Ishikawa (cell line): ENCODE results near the gene PDLIM1.

ENCODE experiments used
- CEBPB ChIP-seq: IDR thresholded peaks from 2 replicates; pipeline ENCODE4 v1.6.1; 2012
- CREB1 ChIP-seq: IDR thresholded peaks from 2 replicates; pipeline ENCODE4 v1.6.1; 2012; ENCODE audit warnings: low read depth
- EGR1 ChIP-seq: IDR thresholded peaks from 2 replicates; pipeline ENCODE4 v1.6.1; 2012
- EP300 ChIP-seq: IDR thresholded peaks from 2 replicates; pipeline ENCODE4 v1.6.1; 2012; ENCODE audit warnings: borderline replicate concordance
- FOXM1 ChIP-seq: IDR thresholded peaks from 2 replicates; pipeline ENCODE4 v1.6.1; 2012; ENCODE audit warnings: low read depth, borderline replicate concordance
- NFIC ChIP-seq: IDR thresholded peaks from 2 replicates; pipeline ENCODE4 v1.6.1; 2012
- RAD21 ChIP-seq: IDR thresholded peaks from 2 replicates; pipeline ENCODE4 v1.6.1; 2012; ENCODE audit warnings: low read depth
- TAF1 ChIP-seq: IDR thresholded peaks from 2 replicates; pipeline ENCODE4 v1.6.1; 2012; ENCODE audit warnings: low read depth, mild to moderate bottlenecking
- TCF12 ChIP-seq: IDR thresholded peaks from 2 replicates; pipeline ENCODE4 v1.6.1; 2012; ENCODE audit warnings: low read depth
- TEAD4 ChIP-seq: IDR thresholded peaks from 2 replicates; pipeline ENCODE4 v1.6.1; 2012
- USF1 ChIP-seq: IDR thresholded peaks from 2 replicates; pipeline ENCODE4 v1.6.1; 2012
- YY1 ChIP-seq: IDR thresholded peaks from 2 replicates; pipeline ENCODE4 v1.6.1; 2012; ENCODE audit warnings: low read depth
- ZBTB7A ChIP-seq: IDR thresholded peaks from 2 replicates; pipeline ENCODE4 v1.6.1; 2012; ENCODE audit warnings: low read depth
- TF ChIP-seq, protein P1 (sequence below): IDR thresholded peaks from 2 replicates; pipeline ENCODE4 v1.6.1; 2012
- TF ChIP-seq, protein P2 (sequence below): IDR thresholded peaks from 2 replicates; pipeline ENCODE4 v1.6.1; 2012; ENCODE audit warnings: low read depth, mild to moderate bottlenecking

The PDLIM1 gene

DNA sequence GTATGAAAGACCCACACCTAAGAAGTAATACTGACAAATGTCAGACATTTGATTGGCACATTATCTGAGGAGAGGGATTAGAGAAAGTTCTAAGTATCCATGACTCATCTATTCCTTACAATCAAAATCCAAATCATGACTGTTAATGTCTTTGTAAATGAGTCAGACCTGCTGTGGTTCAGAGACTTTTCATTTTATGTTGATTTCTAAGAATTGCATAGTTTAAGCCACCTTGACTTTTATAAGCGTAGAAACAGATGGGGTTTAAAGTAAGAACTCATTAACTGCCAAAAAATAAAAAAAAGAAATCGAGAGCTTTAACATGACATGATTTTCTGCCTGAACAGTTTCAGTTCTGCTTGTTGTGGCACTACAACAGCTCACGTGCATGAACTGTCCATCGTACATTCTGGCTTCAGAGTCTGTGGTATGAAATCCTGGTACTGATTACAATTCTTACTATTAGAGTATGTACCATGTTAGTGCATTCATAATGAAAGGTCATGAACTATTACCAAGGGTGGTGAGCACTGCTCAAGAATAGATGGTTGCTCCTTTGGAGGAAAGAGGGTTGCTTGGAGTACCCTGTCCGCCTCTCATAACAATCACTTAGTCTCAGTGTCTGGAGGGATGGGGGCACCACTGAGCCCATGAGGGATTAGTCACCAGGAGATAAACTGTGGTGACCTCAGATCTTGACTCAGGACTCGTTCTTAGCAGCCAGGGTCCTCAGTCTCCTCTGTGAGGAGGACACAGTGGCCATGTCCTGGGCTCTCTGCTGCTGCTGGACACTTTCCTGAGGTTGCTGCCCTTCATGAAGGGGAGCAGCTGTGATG, 54.5 kb downstream of the PDLIM1 start:
- TF ChIP-seq EGR1: no peak
- TF ChIP-seq, protein P1, sequence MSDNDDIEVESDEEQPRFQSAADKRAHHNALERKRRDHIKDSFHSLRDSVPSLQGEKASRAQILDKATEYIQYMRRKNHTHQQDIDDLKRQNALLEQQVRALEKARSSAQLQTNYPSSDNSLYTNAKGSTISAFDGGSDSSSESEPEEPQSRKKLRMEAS: no peak
- TF ChIP-seq TCF12: no peak
- TF ChIP-seq CREB1: no peak
- TF ChIP-seq FOXM1: no peak
- TF ChIP-seq, protein P2, sequence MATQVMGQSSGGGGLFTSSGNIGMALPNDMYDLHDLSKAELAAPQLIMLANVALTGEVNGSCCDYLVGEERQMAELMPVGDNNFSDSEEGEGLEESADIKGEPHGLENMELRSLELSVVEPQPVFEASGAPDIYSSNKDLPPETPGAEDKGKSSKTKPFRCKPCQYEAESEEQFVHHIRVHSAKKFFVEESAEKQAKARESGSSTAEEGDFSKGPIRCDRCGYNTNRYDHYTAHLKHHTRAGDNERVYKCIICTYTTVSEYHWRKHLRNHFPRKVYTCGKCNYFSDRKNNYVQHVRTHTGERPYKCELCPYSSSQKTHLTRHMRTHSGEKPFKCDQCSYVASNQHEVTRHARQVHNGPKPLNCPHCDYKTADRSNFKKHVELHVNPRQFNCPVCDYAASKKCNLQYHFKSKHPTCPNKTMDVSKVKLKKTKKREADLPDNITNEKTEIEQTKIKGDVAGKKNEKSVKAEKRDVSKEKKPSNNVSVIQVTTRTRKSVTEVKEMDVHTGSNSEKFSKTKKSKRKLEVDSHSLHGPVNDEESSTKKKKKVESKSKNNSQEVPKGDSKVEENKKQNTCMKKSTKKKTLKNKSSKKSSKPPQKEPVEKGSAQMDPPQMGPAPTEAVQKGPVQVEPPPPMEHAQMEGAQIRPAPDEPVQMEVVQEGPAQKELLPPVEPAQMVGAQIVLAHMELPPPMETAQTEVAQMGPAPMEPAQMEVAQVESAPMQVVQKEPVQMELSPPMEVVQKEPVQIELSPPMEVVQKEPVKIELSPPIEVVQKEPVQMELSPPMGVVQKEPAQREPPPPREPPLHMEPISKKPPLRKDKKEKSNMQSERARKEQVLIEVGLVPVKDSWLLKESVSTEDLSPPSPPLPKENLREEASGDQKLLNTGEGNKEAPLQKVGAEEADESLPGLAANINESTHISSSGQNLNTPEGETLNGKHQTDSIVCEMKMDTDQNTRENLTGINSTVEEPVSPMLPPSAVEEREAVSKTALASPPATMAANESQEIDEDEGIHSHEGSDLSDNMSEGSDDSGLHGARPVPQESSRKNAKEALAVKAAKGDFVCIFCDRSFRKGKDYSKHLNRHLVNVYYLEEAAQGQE: no peak
- no peak for TF ChIP-seq EP300
- TF ChIP-seq CEBPB: no peak
- no peak for TF ChIP-seq ZBTB7A

GRCh38 chr10:95235676-95236067, 55.1 kb downstream of the PDLIM1 start:
- TF ChIP-seq, protein P1: no peak
- TF ChIP-seq CEBPB: no peak
- no peak for TF ChIP-seq RAD21
- TF ChIP-seq TAF1: no peak
- TF ChIP-seq NFIC: no peak
- TF ChIP-seq FOXM1: no peak

- TF ChIP-seq TAF1: no peak
- no peak for TF ChIP-seq TCF12
- TF ChIP-seq CREB1: no peak
- TF ChIP-seq EGR1: no peak
- no peak for TF ChIP-seq NFIC
- TF ChIP-seq, protein P2: no peak
These were observed 55.9 kb downstream of the PDLIM1 start for GRCh38 chr10:95234951-95235350.

- TF ChIP-seq, protein P1: no peak
- peak; percentile 16; the same call in 1 of the 2 replicates for TF ChIP-seq RAD21
These were observed 57.3 kb downstream of the PDLIM1 start for GRCh38 chr10:95233377-95234034.

DNA sequence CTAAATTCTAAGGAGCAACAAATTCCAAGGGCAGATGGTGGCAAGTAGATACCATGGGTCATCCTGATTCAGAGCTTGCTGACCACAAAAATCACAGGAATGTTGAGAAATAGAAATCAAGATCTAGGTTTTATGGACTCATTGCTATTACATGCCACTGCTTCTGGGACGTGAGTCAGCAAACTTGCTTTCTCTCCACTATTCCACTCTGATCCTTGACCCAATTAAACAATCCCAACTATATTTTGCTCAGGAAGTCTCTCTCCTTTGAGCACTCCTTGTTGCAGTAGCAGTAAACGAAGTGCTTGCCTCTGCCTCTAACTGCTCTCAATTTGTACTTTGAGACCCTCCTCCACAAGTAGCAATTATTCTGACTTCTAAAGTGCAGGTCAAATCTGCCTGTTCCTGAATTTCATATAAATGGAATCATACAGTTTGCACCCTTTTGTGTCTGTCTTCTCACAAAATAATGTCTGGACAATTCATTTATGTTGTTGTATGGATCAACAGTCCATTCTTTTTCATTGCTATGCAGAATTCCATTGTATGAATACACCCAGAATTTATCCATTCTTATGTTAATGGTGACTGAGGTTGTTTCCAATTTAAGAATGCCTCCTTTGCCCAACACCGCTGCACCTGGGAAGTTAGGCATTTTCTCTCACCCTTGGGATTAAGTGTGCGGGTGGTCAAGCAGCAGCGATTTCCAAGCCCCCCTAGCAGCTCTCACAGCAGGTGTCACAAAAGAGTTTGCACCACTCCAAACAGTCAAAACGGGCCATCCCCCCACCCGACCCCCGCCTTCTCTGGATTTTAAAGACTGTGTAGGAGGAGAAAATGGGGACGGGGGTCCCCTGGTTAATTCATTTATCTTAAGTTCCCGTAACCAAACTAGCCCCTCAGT, 60.8 kb downstream of the PDLIM1 start:
- TF ChIP-seq, protein P2: no peak
- TF ChIP-seq NFIC (no peak), TEAD4 (no peak), USF1 (no peak), EGR1 (no peak), FOXM1 (no peak), ZBTB7A (no peak), CEBPB (no peak), TCF12 (no peak), RAD21 (no peak), EP300 (no peak), YY1 (no peak), TAF1 (no peak), CREB1 (no peak)
- TF ChIP-seq, protein P1: no peak
